GM12801 (cell line): Measurements from ENCODE around the gene CENPN.

Experiments used
- TF ChIP-seq, protein P1 (sequence below): IDR thresholded peaks from one replicate; pipeline ENCODE4 v1.5.1; 2011; ENCODE audit warnings: control low read depth; ENCODE audit not compliant: insufficient read length; ENCODE audit errors: extremely low read depth

Gene CENPN

DNA sequence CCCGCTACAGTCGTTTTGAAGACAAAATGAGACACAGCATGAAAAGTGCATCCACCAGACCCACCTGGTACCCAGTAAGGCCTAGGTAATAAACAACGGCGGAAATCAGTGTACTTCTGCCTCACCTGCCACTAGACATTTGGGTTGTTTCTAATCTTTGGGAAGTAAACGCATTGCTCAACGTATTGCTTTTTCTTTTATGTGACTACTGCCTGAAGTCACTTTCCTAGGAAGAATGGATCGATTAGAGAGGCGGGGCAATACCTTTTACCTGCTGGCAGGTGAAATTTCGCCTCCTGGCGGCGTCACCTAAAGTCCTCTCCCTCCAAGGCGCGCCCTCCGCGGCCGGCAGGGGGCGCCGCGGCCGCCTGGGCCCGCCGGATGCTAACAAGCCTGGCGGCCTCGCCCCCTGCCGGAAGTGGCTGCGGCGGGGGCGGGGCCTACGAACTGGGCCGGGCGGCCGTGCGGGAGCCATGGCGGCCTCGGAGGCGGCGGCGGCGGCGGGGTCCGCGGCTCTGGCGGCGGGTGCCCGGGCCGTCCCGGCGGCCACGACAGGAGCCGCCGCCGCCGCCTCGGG is 28.5 kb downstream of the CENPN start, which contains the start of gene ATMIN:
Gene ATMIN (plus strand): TSS at position 445 of the 577 bp plus-strand sequence. CDS start 29 bp downstream, at position 474.
- TF ChIP-seq, protein P1, sequence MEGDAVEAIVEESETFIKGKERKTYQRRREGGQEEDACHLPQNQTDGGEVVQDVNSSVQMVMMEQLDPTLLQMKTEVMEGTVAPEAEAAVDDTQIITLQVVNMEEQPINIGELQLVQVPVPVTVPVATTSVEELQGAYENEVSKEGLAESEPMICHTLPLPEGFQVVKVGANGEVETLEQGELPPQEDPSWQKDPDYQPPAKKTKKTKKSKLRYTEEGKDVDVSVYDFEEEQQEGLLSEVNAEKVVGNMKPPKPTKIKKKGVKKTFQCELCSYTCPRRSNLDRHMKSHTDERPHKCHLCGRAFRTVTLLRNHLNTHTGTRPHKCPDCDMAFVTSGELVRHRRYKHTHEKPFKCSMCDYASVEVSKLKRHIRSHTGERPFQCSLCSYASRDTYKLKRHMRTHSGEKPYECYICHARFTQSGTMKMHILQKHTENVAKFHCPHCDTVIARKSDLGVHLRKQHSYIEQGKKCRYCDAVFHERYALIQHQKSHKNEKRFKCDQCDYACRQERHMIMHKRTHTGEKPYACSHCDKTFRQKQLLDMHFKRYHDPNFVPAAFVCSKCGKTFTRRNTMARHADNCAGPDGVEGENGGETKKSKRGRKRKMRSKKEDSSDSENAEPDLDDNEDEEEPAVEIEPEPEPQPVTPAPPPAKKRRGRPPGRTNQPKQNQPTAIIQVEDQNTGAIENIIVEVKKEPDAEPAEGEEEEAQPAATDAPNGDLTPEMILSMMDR = peak; percentile 60

DNA sequence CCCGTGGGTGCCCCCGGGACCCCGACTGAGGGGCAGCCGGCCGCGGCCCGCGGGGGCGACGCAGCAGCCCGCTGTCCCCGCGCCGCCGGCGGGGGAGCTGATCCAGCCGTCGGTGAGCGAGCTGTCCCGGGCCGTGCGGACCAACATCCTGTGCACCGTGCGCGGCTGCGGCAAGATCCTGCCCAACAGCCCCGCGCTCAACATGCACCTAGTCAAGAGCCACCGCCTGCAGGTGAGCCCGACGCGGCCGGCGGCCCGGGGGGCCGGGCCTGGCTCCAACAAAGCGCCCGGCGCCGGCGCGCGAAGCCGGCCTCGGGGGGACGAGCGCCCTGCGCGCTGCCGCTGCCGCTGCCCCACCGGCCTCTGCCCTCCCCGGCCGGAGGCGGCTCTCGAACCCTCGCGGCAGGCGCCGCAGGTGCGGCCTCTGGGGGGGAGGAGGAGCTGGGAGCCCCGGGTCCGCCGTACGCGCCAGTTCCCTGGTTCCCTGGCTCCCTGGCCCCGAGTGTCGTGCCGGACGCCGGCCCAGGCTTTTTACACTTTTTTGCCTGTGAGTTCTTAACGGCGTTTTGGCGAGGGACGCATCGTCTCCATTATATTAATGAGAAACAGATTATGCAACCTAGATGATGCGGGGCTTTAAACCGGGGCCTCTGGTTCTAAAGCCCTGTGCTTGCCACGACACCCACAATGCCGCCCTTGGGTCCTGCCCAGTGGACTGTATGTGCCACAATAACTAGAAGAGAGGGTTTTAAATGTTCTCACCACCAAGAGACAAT is 29.1 kb downstream of the CENPN start:
- TF ChIP-seq, protein P1 = no peak

DNA sequence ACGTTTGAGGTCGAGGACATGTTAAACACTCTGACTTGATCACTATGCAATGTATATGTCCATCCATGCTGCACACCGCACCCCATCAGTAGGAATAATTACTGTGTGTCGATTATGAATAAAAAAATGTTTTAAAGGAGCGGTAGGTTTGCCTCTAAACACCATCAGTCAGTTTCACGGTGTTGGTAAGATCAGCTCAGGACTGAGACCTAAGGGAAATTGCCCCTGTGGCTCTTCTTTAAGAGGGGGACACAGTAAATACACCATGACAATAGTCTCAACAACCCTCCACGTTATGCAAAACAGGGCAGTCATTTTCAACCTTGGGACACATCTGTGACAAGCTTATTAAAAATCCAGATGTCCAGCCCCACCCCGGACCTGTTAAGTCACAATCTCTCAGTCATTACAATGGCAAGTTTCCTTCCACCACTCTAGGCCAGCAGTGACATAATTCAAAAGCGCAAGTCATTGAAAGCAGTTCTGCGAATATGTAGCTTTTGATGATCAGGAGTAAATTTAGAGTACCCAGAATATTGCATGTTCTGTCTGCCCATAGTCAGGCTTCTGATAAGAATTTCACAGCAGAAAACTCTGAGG is 29.8 kb downstream of the CENPN start:
- TF ChIP-seq, protein P1 = no peak

DNA sequence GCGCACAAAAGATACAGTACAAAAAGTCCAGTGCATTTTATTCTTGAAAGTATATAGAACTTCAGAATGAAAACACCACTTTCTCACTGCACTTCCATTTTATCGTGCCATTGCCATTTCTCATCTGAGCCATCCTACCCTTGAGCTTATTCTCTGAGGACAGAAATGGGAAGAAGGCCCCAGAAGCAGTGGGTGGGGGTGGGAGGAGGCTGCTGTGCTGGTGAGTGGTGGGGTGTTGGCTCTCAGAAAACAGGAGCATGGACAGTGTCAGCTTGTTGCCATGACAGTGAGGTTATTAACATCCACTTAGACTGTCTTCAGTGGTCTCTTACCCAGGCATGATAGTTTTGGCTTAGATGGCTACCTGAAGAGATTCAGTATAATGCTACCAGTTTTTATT is 33.1 kb downstream of the CENPN start:
- TF ChIP-seq, protein P1 = no peak

DNA sequence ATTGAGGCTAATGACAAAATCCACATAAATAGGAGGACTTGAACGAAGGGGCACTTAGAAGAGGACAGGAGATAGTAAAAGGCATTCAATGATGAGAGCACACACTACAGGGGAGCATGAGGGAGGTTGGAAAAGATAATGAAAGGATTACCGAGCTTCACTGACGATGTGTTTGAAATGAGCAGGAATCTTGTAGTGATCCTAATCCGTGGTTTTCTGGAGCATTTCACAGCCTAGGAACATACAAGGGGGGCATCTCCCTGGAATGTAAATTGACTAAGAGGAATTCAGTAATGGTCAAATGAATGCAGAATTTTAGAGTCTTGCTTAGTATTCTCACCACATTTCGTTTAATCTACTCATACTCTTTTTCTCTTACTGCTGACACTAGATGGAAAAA is 33.8 kb downstream of the CENPN start:
- TF ChIP-seq, protein P1 = no peak

DNA sequence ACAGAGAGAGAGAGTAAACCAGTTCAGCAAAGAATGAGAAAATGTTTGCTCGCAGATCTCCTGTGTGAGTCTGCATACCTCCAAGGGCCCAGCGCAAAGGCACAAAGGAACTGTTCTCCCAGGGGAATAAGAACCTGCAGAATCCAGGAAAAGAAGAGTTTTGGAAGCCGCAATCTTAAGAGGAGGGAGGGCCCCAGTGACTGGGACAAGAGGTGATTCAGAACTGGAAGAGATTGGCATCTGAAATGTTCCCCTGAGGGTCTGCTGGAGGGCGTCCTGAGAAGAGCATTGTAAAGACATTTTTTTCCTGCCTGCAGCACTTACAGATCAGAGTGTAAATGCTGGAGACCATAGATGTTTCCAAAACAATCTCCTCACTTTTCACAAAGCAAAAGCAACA is 34.7 kb downstream of the CENPN start:
- TF ChIP-seq, protein P1 = no peak

DNA sequence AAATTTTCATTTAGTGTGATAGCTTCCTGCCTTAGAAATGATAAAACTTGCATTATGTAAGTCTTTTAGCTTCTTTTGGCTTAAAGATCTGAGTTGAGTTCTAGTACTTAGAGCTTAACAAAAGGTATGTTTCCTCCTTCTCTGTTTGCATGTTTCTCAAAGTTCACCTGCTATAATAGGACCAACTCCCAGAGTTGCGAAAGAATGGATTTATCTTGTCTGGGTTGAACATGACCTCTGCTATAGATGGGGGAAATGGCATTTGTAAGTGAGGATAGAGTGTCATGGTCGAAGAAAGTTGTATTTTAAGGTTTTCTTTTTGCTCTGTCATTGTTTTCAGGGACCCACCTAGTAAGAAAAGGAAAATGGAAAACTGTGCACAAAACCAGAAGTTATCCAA is 35.8 kb downstream of the CENPN start:
- TF ChIP-seq, protein P1 = no peak
